CD14-positive monocyte (primary cell): ENCODE data around the gene PABPC3. TPM values are rescaled to one million over a fixed set of nuclear protein-coding genes. Genes with fewer than 3 reads are reported as not detected.

Experiments used
- DNase-seq, 3 donors: peaks; one replicate each; pipeline ENCODE4 v3.0.0-alpha.2; 2011 to 2022
- H2AFZ ChIP-seq: 2 replicates; pipeline ENCODE4 v1.6.0; 2012; ENCODE audit warnings: mild to moderate bottlenecking, low read depth, low read length, inconsistent platforms; ENCODE audit not compliant: insufficient read depth, poor library complexity, severe bottlenecking
- H3K27ac ChIP-seq, 2 donors: 1 replicate in 1 of 2; 2 replicates in 1 of 2; pipeline ENCODE4 v1.5.1; 2012 to 2013; ENCODE audit warnings: low read length in 2 of 2, control low read depth in 1 of 2, inconsistent platforms in 1 of 2, low read depth in 1 of 2, mild to moderate bottlenecking in 1 of 2
- H3K27me3 ChIP-seq, 2 donors: one replicate each; pipeline versions ENCODE4 v1.6.0 to v1.6.1; 2011 to 2013; ENCODE audit warnings: low read length in 2 of 2; ENCODE audit not compliant: control insufficient read depth in 2 of 2, insufficient read depth in 2 of 2
- H3K36me3 ChIP-seq, 2 donors: replicated peaks in 1 of 2; 1 replicate in 1 of 2; 2 replicates in 1 of 2; pipeline versions ENCODE4 v1.5.1 to v1.6.1; 2012 to 2013; ENCODE audit warnings: low read length in 2 of 2, control low read depth in 1 of 2, inconsistent platforms in 1 of 2, mild to moderate bottlenecking in 1 of 2; ENCODE audit not compliant: insufficient read depth in 2 of 2, control insufficient read depth in 1 of 2
- H3K4me1 ChIP-seq, 2 donors: 1 replicate in 1 of 2; 2 replicates in 1 of 2; pipeline versions ENCODE4 v1.5.1 to v1.6.1; 2012 to 2013; ENCODE audit warnings: low read length in 2 of 2, control low read depth in 1 of 2, inconsistent platforms in 1 of 2, mild to moderate bottlenecking in 1 of 2, moderate library complexity in 1 of 2; ENCODE audit not compliant: insufficient read depth in 2 of 2, control insufficient read depth in 1 of 2
- H3K4me2 ChIP-seq: replicated peaks from 2 replicates; pipeline ENCODE3; 2012; ENCODE audit warnings: low read length, moderate library complexity, mild to moderate bottlenecking; ENCODE audit not compliant: poor library complexity, severe bottlenecking; ENCODE audit errors: extremely low read depth
- H3K4me3 ChIP-seq, 3 experiments: fragments of 200-600 bp in 1 of 3; sonication (generic) in 1 of 3; replicated peaks in 1 of 3; 1 replicate in 2 of 3; 2 replicates in 1 of 3; pipeline ENCODE4 v1.5.1; 2011 to 2013; ENCODE audit warnings: low read length in 3 of 3, mild to moderate bottlenecking in 3 of 3, control low read depth in 2 of 3, low read depth in 2 of 3, inconsistent platforms in 1 of 3, moderate library complexity in 1 of 3
- H3K79me2 ChIP-seq: 2 replicates; pipeline ENCODE4 v1.6.0; 2012; ENCODE audit warnings: mild to moderate bottlenecking, control low read depth, inconsistent platforms, low read length, moderate library complexity; ENCODE audit not compliant: insufficient read depth
- H3K9ac ChIP-seq: 2 replicates; pipeline ENCODE4 v1.6.0; 2017; ENCODE audit warnings: low read length, mild to moderate bottlenecking; ENCODE audit not compliant: insufficient read depth, poor library complexity, severe bottlenecking
- H3K9me3 ChIP-seq, 2 donors: replicated peaks in 1 of 2; 1 replicate in 1 of 2; 2 replicates in 1 of 2; pipeline versions ENCODE4 v1.5.1 to v1.6.1; 2012 to 2013; ENCODE audit warnings: low read length in 2 of 2, control low read depth in 1 of 2; ENCODE audit not compliant: control insufficient read depth in 1 of 2, insufficient read depth in 1 of 2
- H4K20me1 ChIP-seq: 2 replicates; pipeline ENCODE4 v1.6.0; 2012; ENCODE audit warnings: mild to moderate bottlenecking, low read length, control low read depth, moderate library complexity; ENCODE audit not compliant: insufficient read depth
- H3K27ac Mint-ChIP-seq, 7 donors: one replicate each; pipeline ENCODE4 v1.8.0; 2020; ENCODE audit warnings: mild to moderate bottlenecking in 7 of 7, mixed read lengths in 7 of 7, moderate library complexity in 6 of 7, inconsistent platforms in 2 of 7
- H3K27me3 Mint-ChIP-seq, 3 donors: one replicate each; pipeline ENCODE4 v1.8.0; 2021 to 2022; ENCODE audit warnings: low read depth in 3 of 3, mild to moderate bottlenecking in 3 of 3, mixed read lengths in 3 of 3, moderate library complexity in 3 of 3, inconsistent platforms in 1 of 3
- H3K36me3 Mint-ChIP-seq, 2 donors: one replicate each; pipeline ENCODE4 v1.8.0; 2020; ENCODE audit warnings: mixed read lengths in 2 of 2, inconsistent platforms in 1 of 2, mild to moderate bottlenecking in 1 of 2
- H3K4me1 Mint-ChIP-seq: one replicate; pipeline ENCODE4 v1.8.0; 2020; ENCODE audit warnings: mild to moderate bottlenecking, mixed read lengths
- H3K4me3 Mint-ChIP-seq, 2 donors: one replicate each; pipeline ENCODE4 v1.8.0; 2020; ENCODE audit warnings: mild to moderate bottlenecking in 2 of 2, mixed read lengths in 2 of 2, moderate library complexity in 1 of 2
- H3K9me3 Mint-ChIP-seq, 7 donors: one replicate each; pipeline ENCODE4 v1.8.0; 2020 to 2022; ENCODE audit warnings: mixed read lengths in 7 of 7, mild to moderate bottlenecking in 6 of 7, moderate library complexity in 6 of 7, inconsistent platforms in 2 of 7
- CTCF ChIP-seq: fragments of 200-600 bp; IDR thresholded peaks from one replicate; pipeline ENCODE4 v1.8.0; 2022; ENCODE audit warnings: antibody characterized with exemption, mild to moderate bottlenecking
- WGBS: methylation state at CpG from one replicate; pipeline ENCODE4 v1.1.5; 2013; ENCODE audit warnings: missing lambda C conversion rate; ENCODE audit not compliant: insufficient coverage; 5-methylcytosine and 5-hydroxymethylcytosine counted together
- intact Hi-C, 2 donors: fragments of 100-400 bp; cut with micrococcal nuclease; formaldehyde crosslinking; loops; one replicate each; pipeline versions ENCODE4 v1.15.0 to v1.15.1; 2023
- polyA plus RNA-seq, 3 donors: library from polyadenylated mRNA; depleted of rRNA in 1 of 3; unstranded in 2 of 3; stranded (reverse) in 1 of 3; fragments of 300-500 nt in 2 of 3; fragments of >200 nt in 1 of 3; fragmentation: Illumina TruSeq in 2 of 3; gene quantifications; 1 replicate in 2 of 3; 2 replicates in 1 of 3; pipeline ENCODE4 v1.2.3, GENCODE V29; 2012 to 2021

The PABPC3 gene
- polyA plus RNA-seq, 3 donors = 0.04 to 0.17 (median 0.08) TPM

- Mint-ChIP-seq H3K27ac (no peak overlapping the region), H3K4me1 (no peaks in the 10 kb centered on the region), H3K27me3 (peaks cover 20 to 44% (median 26%) of the 10 kb centered on the region in 3 donors), H3K36me3 (no peaks in the 10 kb centered on the region), H3K4me3 (no peak overlapping the region), H3K9me3 (peaks cover 0 to 22% (median 11%) of the 10 kb centered on the region in 7 donors)
- peaks cover 0 to 5% of the 10 kb centered on the region in 2 donors for H3K9me3 ChIP-seq
- intact Hi-C loops = no loop called here
- H3K4me2 ChIP-seq = no peak overlapping the region
- no peak overlapping the region for H3K9ac ChIP-seq
- no peaks in the 10 kb centered on the region for H3K4me1 ChIP-seq
- no peaks in the 10 kb centered on the region for H3K36me3 ChIP-seq
- no peak overlapping the region for H2AFZ ChIP-seq
- H3K27me3 ChIP-seq = peaks cover 21 to 33% of the 10 kb centered on the region in 2 donors
- TF ChIP-seq CTCF = no peak
- WGBS = 47% methylated on average over 2 of the region's 3 CpGs
- H4K20me1 ChIP-seq = no peaks in the 10 kb centered on the region
- no peaks in the 10 kb centered on the region for H3K79me2 ChIP-seq
- no peak for DNase-seq
- no peak overlapping the region for H3K4me3 ChIP-seq
- no peak overlapping the region for H3K27ac ChIP-seq
Observed at GRCh38 chr13:25137788-25138115, 41.8 kb downstream of the PABPC3 start.

- no CpG with 5 or more reads among the region's 5 CpGs for WGBS
- no peak for DNase-seq
- H3K9me3 Mint-ChIP-seq = peaks cover 0 to 14% (median 5%) of the 10 kb centered on the region in 7 donors
- Histone ChIP-seq H3K9me3 (peaks cover 0 to 5% of the 10 kb centered on the region in 2 donors), H3K4me2 (no peak overlapping the region), H3K36me3 (no peaks in the 10 kb centered on the region), H2AFZ (no peak overlapping the region), H4K20me1 (no peaks in the 10 kb centered on the region), H3K4me1 (no peaks in the 10 kb centered on the region), H3K27me3 (peaks cover 18 to 25% of the 10 kb centered on the region in 2 donors), H3K4me3 (no peak overlapping the region), H3K9ac (no peak overlapping the region), H3K79me2 (no peaks in the 10 kb centered on the region), H3K27ac (no peak overlapping the region)
- no peaks in the 10 kb centered on the region for H3K36me3 Mint-ChIP-seq
- no peaks in the 10 kb centered on the region for H3K4me1 Mint-ChIP-seq
- intact Hi-C loops = no loop called here
- no peak overlapping the region for H3K27ac Mint-ChIP-seq
- TF ChIP-seq CTCF = no peak
- H3K4me3 Mint-ChIP-seq = no peak overlapping the region
- H3K27me3 Mint-ChIP-seq = peaks cover 14 to 33% (median 16%) of the 10 kb centered on the region in 3 donors
Observed at GRCh38 chr13:25141042-25141441, 45.1 kb downstream of the PABPC3 start.
